HG03442 (cell line): ENCODE measurements around the gene TWIST1.

Experiments used
- ATAC-seq: cut with Tn5 transposase; IDR thresholded peaks from one replicate; pipeline ENCODE4 v1.9.1; 2021; ENCODE audit warnings: mild to moderate bottlenecking, moderate library complexity; ENCODE audit not compliant: unreplicated experiment

Gene TWIST1

DNA sequence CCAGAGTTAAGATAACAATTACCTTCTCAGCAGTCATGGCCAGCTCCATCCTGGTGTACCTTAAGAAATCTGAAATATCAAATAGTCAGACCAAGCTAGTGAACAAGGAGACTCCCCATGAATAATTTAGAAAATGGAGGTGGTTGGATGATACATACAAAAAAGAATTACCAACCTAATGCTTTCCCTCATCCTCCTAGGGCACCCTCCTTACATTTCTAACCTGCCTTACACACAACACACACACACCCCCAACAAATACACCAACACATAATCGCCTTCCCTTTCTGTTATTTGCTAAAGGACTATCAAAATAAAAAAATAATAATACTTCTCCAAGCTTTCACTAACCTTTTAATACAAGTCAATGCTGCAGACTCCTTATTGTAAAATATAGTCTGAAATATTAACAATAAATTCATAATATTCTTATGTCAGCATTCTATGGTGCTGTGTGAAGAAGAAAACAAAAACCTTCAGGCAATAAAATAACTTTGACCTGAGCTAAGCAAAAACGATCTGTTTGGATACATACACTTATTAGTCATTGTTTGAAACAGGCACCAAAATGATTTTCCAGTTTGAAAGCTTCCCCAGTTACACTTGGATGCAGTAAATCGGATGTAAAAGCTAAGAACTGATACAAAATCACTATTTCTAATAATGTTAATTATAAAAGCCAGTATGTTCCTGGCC is 3.4 kb downstream of the TWIST1 start:
- ATAC-seq: no peak

DNA sequence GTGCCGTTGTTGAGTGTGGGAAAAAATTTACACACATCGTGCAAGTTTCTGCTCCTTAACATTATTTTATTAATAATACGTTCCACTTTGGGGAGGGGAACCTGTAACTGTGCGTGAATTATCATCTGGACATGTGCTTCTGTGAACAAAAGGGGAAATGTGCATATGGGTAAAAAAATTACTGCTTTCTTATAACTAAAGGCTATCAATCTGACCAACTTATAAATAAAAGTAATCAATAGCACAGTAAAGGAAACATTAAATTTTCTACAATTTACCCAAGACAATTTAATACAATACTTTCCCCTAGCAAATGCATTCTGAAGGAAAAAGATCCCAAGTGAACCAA is 4.5 kb downstream of the TWIST1 start:
- no peak for ATAC-seq

DNA sequence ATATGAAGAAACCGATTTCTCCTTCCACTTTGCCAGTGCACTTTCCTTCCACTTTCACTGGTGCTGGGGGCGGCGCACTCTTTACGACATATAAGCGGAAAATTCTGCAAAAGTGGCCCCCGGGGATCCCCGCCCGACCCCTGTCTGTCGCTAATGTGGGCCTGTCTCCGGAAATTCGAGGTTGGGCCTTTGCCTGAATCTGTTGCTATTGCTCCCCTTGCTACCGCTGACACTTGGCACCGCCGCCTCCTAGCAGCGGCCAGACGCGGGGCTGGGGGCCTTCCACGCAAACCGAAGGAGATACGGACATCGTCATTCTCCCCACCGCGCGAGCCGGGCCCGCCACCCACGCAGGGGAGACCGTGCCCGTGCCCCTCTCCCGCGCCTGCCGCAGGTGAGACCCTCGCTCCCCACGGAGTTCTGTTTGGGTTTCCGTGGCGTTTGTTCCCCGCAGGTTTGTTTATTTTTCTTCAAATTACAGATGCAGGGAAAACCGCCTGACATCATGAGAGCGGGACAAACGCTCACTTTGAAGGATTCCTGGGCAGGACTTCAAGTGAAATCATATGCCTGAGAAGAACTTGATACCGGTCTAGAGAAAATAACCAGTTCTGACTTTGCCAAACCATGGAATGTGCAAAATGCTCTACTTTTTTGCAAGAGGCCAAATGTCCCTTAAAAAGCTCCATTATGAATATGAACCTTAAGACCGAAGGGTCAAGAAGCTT is 5.0 kb downstream of the TWIST1 start:
- no peak for ATAC-seq

DNA sequence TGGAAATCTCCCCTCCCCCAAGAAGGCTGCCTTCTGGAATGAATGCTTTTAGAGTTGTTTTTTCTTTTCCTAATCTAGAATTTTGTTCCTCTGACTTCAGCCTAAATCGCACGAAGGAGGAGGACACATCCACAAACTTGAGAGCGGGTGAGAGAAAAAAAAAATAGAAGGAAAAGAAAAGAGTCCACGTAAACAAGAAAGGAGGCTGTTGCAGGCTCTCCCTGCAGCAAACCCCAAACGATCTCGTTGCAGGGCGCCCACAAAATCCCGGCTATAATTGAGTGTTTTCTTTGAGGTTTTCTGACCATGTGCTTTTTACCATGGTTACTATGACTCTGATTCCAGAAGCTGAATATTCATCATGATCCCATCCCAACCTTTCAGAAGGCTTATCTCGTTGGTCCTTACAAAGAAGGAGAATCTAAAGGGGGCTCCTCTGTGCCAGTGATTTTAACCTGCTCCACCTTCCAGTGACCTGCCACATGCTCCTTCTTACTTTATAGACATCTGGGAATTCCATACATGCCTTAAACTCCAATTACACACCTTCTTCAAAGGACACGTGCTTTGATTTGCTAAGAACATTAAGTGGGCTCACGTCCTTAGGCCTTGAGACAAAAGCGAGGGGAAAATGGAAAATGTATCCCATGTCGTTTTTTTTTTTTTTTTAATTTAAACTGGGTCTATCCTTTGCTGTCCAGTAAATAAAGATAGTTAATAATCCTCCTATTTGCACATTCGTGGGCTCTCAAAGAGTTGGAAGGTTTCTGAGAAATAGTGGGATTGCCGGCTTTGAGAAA is 5.8 kb downstream of the TWIST1 start:
- no peak for ATAC-seq

DNA sequence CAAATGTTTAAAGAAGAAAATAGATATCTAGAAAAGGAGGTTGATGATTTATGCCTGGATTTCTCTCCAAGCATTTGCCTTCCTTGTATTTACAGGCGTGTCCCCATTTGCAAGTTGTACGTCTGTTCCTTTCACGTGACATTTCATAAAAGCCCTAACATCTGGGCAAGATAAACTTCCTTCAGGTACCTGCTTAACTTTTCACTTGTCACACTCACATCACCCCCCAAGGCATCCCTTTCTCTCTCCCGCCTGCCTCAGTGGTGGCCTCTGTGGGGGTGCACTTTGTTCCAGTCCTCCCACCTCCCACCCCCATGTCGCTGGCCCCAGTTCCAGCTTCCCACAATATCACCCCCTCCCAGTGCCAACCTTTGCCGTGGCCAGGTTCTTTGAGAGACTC is 6.7 kb downstream of the TWIST1 start:
- no peak for ATAC-seq

DNA sequence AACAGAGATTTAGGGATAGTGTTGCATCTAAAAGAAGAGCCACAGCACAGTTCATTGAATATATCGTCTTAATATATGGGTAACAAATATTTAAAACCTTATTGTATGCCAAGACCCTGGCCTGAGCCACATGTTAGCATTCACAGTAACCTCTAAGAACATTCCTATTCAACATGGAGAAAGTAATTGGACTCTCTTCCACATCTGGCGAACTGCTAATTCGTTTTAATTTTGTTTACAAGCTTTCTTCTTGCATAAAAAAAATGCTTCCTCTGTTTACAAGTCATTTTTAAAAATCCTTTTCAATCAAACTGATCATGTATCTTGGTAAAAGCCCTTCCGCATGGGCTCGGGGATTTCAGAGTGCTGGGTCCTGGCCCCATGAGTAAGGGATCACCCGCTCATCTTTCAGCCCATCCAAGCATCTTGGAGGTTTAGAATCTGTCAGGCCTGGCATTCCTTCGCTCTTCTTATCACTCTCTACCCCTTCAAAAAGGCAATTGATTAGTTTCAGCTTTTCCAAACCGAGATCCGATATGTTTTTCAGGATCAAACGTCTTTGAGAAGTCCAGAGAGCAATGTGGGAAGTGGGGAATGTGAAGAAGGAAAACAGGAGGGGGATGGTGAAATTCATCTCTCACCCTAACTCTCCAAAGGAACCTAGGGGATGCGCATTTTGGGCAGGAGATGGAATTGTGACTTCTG is 7.3 kb downstream of the TWIST1 start:
- no peak for ATAC-seq

- ATAC-seq: no peak
Observed at GRCh38 chr7:19109000-19109946, 8.2 kb downstream of the TWIST1 start.

GRCh38 chr7:19107356-19108146 is 9.9 kb downstream of the TWIST1 start:
- ATAC-seq: no peak

- ATAC-seq: no peak
Observed at GRCh38 chr7:19107081-19107355, 10.4 kb downstream of the TWIST1 start.

- ATAC-seq: no peak
Observed at GRCh38 chr7:19106241-19107080, 11.0 kb downstream of the TWIST1 start.

DNA sequence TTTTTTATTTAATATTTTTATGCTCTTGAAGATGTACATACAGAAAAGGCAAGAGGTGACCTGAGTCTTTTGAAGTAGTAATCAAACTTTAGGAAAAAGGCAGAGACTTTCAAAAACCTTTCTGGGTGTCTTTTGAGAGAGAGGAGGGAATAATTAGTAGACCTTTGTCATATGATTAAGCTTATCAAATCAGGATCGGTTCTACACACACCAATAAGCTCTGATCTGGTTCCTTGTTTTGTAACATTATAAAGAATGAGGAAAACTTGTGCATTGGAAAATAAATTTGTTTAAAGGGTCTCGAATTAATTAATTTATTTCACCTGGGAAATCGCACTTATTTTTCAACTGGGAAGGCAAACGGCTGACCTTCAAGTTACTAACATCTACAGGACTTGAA is 11.9 kb downstream of the TWIST1 start:
- ATAC-seq: no peak

GRCh38 chr7:19104811-19105210 is 12.6 kb downstream of the TWIST1 start:
- ATAC-seq: no peak

GRCh38 chr7:19102884-19103283 is 14.6 kb downstream of the TWIST1 start:
- ATAC-seq: no peak

- no peak for ATAC-seq
Observed at GRCh38 chr7:19101909-19102308, 15.5 kb downstream of the TWIST1 start.

DNA sequence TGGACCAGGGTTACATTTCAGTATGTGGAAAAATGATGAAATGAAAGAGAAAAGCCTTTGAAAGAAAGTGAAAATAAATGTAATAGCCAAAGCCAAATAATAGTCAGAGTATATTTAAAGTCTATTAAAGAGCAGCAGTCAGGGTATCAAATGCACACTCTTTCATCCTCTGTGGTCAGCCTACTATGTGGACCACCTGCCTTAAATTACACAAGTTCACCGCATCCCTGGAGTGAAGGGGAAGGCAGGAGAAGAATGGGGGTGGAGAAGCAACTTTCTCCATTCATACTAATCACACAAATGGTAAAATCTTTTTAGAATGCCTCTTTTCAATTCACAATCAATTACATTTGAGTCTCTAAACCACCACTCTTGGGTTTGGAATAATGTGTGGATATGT is 16.0 kb downstream of the TWIST1 start:
- no peak for ATAC-seq

DNA sequence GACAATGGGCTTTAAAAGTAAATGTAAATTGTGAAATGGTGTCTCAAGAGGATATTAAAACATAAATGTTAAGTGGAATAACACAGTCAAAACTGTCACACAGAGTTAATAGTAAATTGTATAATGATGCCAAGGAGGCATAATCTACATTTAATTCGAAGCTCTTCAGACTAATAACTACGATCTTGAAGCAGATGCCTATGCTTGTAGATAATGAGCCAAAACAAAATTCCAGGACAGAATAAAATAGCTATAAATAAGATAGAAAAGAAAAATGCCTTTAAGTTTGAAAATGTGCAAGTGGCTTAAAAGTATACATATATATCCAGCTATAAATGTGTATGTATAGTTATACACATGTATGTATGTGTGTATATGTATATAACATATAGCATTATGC is 17.5 kb downstream of the TWIST1 start:
- no peak for ATAC-seq

DNA sequence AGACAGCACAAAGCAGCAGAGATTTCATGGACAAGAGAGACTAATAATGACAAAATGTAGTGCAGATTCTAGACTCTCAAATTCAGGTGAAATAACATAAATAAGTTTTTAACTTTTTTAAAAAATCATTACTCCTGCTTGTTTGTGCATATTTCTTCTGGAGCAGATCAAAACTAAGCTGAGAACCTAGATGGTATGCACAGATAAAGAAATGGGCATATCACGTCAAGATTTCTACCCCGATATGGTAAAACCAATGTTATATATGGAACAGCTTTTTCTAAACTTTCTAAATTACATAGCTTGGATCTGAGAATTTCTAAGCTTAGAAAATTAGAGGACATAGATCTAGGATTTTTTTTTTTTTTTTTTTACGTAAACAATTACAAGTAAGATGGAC is 18.2 kb downstream of the TWIST1 start:
- no peak for ATAC-seq

DNA sequence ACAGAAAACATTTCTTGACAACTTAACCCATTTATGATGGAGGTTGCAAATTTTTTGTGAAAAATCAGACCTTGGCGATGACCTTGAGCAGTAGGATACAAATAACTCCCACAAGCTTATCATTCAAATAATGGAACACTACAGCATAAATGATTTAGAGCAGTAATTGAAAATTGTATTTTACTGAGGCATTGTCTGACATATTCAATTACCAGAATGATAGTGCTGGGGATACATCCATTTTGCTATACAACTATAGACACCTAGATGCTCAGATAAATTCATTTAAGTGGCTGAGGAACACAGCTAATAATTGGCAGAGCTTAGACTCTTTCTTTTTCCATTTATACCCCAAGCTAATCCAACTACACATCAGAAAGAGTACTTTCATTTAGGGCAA is 18.9 kb downstream of the TWIST1 start:
- ATAC-seq: no peak
